Amniotic stem cell (primary cell): ENCODE data around the gene LMX1A.

Experiments
- DNase-seq: peaks from one replicate; lab custom pipeline; 2025; lab: John Stamatoyannopoulos, UW

The LMX1A gene

GRCh38 chr1:165367375-165367993 lies 11.0 kb upstream of the LMX1A start:
- no peak for DNase-seq

- no peak for DNase-seq
Observed at GRCh38 chr1:165365341-165365740, 8.8 kb upstream of the LMX1A start.

GRCh38 chr1:165364568-165365133 lies 8.1 kb upstream of the LMX1A start:
- no peak for DNase-seq

- no peak for DNase-seq
Observed at GRCh38 chr1:165356876-165357275, 361 bp upstream of the LMX1A start.

GRCh38 chr1:165355139-165355976 lies 1.2 kb downstream of the LMX1A start:
- DNase-seq: no peak

- DNase-seq: no peak
Observed at GRCh38 chr1:165354739-165355138, 1.8 kb downstream of the LMX1A start.

- no peak for DNase-seq
Observed at GRCh38 chr1:165353731-165354671, 2.5 kb downstream of the LMX1A start.

GRCh38 chr1:165352442-165353293 lies 3.8 kb downstream of the LMX1A start:
- DNase-seq: no peak

- no peak for DNase-seq
Observed at GRCh38 chr1:165351863-165352441, 4.6 kb downstream of the LMX1A start.

GRCh38 chr1:165350840-165351239 lies 5.7 kb downstream of the LMX1A start:
- DNase-seq: no peak

GRCh38 chr1:165345502-165345901 lies 11.0 kb downstream of the LMX1A start:
- DNase-seq: no peak

GRCh38 chr1:165344736-165345135 lies 11.8 kb downstream of the LMX1A start:
- DNase-seq: no peak

GRCh38 chr1:165344198-165344597 lies 12.3 kb downstream of the LMX1A start:
- no peak for DNase-seq

- DNase-seq: no peak
Observed at GRCh38 chr1:165342587-165342986, 13.9 kb downstream of the LMX1A start.

GRCh38 chr1:165342168-165342567 lies 14.3 kb downstream of the LMX1A start:
- no peak for DNase-seq

GRCh38 chr1:165339164-165339563 lies 17.4 kb downstream of the LMX1A start:
- no peak for DNase-seq

- no peak for DNase-seq
Observed at GRCh38 chr1:165330483-165330882, 26.0 kb downstream of the LMX1A start.

GRCh38 chr1:165329104-165329503 lies 27.4 kb downstream of the LMX1A start:
- DNase-seq: no peak

GRCh38 chr1:165328136-165328535 lies 28.4 kb downstream of the LMX1A start:
- DNase-seq: no peak

GRCh38 chr1:165327538-165327937 lies 29.0 kb downstream of the LMX1A start:
- no peak for DNase-seq
